Fibroblast of lung (primary cell): ENCODE data around the gene WNT7B. TPM values are rescaled to one million over a fixed set of nuclear protein-coding genes. Genes with fewer than 3 reads are reported as not detected.

ENCODE experiments used
- DNase-seq, 2 donors: peaks; one replicate each; pipeline versions ENCODE4 v3.0.0 to v3.0.0-alpha.2; 2010; ENCODE audit warnings: low read depth in 2 of 2
- H2AFZ ChIP-seq: 2 replicates; pipeline ENCODE4 v1.5.1; 2012; ENCODE audit warnings: low read length, control low read depth, inconsistent platforms
- H3K27ac ChIP-seq: 2 replicates; pipeline ENCODE4 v1.5.1; 2011; ENCODE audit warnings: low read length, control low read depth; ENCODE audit not compliant: insufficient read depth
- H3K27me3 ChIP-seq: 2 replicates; pipeline ENCODE4 v1.5.1; 2011; ENCODE audit warnings: mild to moderate bottlenecking, low read length; ENCODE audit not compliant: control insufficient read depth, insufficient read depth
- H3K36me3 ChIP-seq: 2 replicates; pipeline ENCODE4 v1.5.1; 2011; ENCODE audit warnings: low read length; ENCODE audit not compliant: control insufficient read depth, insufficient read depth
- H3K4me1 ChIP-seq: 2 replicates; pipeline ENCODE4 v1.5.1; 2011; ENCODE audit warnings: low read length; ENCODE audit not compliant: control insufficient read depth, insufficient read depth; ENCODE audit errors: extremely low read depth
- H3K4me2 ChIP-seq: 2 replicates; pipeline ENCODE4 v1.5.1; 2011; ENCODE audit warnings: low read length, control low read depth; ENCODE audit not compliant: insufficient read depth; ENCODE audit errors: extremely low read depth
- H3K4me3 ChIP-seq, 4 experiments: fragments of 200-600 bp in 1 of 4; sonication (generic) in 1 of 4; replicated peaks in 1 of 4; 2 replicates each; pipeline ENCODE4 v1.5.1; 2011 to 2016; ENCODE audit warnings: low read length in 4 of 4, low read depth in 3 of 4, mild to moderate bottlenecking in 3 of 4, control low read depth in 2 of 4, inconsistent platforms in 1 of 4, mixed read lengths in 1 of 4; ENCODE audit not compliant: insufficient read depth in 1 of 4; ENCODE audit errors: control extremely low read depth in 1 of 4
- H3K79me2 ChIP-seq: 2 replicates; pipeline ENCODE4 v1.5.1; 2012; ENCODE audit warnings: mild to moderate bottlenecking, low read length, inconsistent platforms; ENCODE audit not compliant: control insufficient read depth, insufficient read depth
- H3K9ac ChIP-seq: 2 replicates; pipeline ENCODE4 v1.5.1; 2011; ENCODE audit warnings: mild to moderate bottlenecking, low read length, control low read depth; ENCODE audit not compliant: insufficient read depth
- H3K9me3 ChIP-seq: 2 replicates; pipeline ENCODE4 v1.5.1; 2012; ENCODE audit warnings: low read depth, low read length; ENCODE audit not compliant: control insufficient read depth, insufficient read depth
- H4K20me1 ChIP-seq: 2 replicates; pipeline ENCODE4 v1.5.1; 2011; ENCODE audit warnings: low read length; ENCODE audit not compliant: control insufficient read depth, insufficient read depth; ENCODE audit errors: extremely low read depth
- CTCF ChIP-seq, 2 donors: IDR thresholded peaks in 1 of 2; conservative IDR thresholded peaks in 1 of 2; 1 replicate in 1 of 2; 2 replicates in 1 of 2; pipeline ENCODE4 v1.5.1; 2011 to 2012; ENCODE audit warnings: low read length in 2 of 2, control low read depth in 1 of 2, inconsistent platforms in 1 of 2, low read depth in 1 of 2, mild to moderate bottlenecking in 1 of 2
- EZH2 ChIP-seq: IDR thresholded peaks from 2 replicates; pipeline ENCODE4 v1.5.1; 2012; ENCODE audit warnings: low read length, control low read depth, mild to moderate bottlenecking; ENCODE audit errors: missing control alignments
- polyA plus RNA-seq, 2 donors: library from polyadenylated mRNA; depleted of rRNA in 1 of 2; stranded (reverse) in 1 of 2; unstranded in 1 of 2; fragments of >200 nt; gene quantifications; 2 replicates each; pipeline ENCODE4 v1.2.1, GENCODE V29; 2011 to 2012; ENCODE audit warnings: missing spikeins in 1 of 2
- total RNA-seq: library from RNA; depleted of rRNA; stranded (reverse); fragments of >200 nt; gene quantifications from 2 replicates; pipeline ENCODE4 v1.2.1, GENCODE V29; 2014

The WNT7B gene
- total and polyA plus RNA-seq, 2 donors (not counting 1 experiment from before 2014, with no cell fraction given): 0.17 TPM; not detected in 1

- no peak for TF ChIP-seq EZH2
- no peak for TF ChIP-seq CTCF (conservative IDR thresholded peaks at IDR 0.05 in 1 of 2, IDR thresholded peaks at IDR 0.05 in 1 of 2; ENCODE audit: low read depth in 1 of 2, low read length in 2 of 2)
- no peaks in the 10 kb centered on the region for H3K79me2 ChIP-seq
- no peaks in the 10 kb centered on the region for H3K9me3 ChIP-seq
- H3K9ac ChIP-seq: no peak overlapping the region
- peaks cover 4% of the 10 kb centered on the region for H3K4me1 ChIP-seq
- H3K36me3 ChIP-seq: no peaks in the 10 kb centered on the region
- H3K4me2 ChIP-seq: no peak overlapping the region
- H4K20me1 ChIP-seq: peaks cover 2% of the 10 kb centered on the region
- H3K27me3 ChIP-seq: no peaks in the 10 kb centered on the region
- no peak overlapping the region for H2AFZ ChIP-seq
- DNase-seq: no peak
- H3K27ac ChIP-seq: no peak overlapping the region
- no peak overlapping the region for H3K4me3 ChIP-seq
These were observed 85.4 kb downstream of the WNT7B start for GRCh38 chr22:45891471-45891995.

GRCh38 chr22:45891021-45891421 is 85.9 kb downstream of the WNT7B start:
- no peaks in the 10 kb centered on the region for H3K27me3 ChIP-seq
- H2AFZ ChIP-seq: no peak overlapping the region
- no peak for TF ChIP-seq CTCF (conservative IDR thresholded peaks at IDR 0.05 in 1 of 2, IDR thresholded peaks at IDR 0.05 in 1 of 2; ENCODE audit: low read depth in 1 of 2, low read length in 2 of 2)
- no peak for TF ChIP-seq EZH2
- H3K36me3 ChIP-seq: no peaks in the 10 kb centered on the region
- H3K9ac ChIP-seq: no peak overlapping the region
- H3K27ac ChIP-seq: no peak overlapping the region
- H3K4me3 ChIP-seq: no peak overlapping the region
- DNase-seq: no peak
- no peaks in the 10 kb centered on the region for H3K9me3 ChIP-seq
- peaks cover 4% of the 10 kb centered on the region for H3K4me1 ChIP-seq
- H4K20me1 ChIP-seq: peaks cover 2% of the 10 kb centered on the region
- no peaks in the 10 kb centered on the region for H3K79me2 ChIP-seq
- H3K4me2 ChIP-seq: no peak overlapping the region

GRCh38 chr22:45890351-45890635 is 86.7 kb downstream of the WNT7B start:
- H3K4me3 ChIP-seq: no peak overlapping the region
- no peak overlapping the region for H3K9ac ChIP-seq
- no peak overlapping the region for H3K4me2 ChIP-seq
- H3K9me3 ChIP-seq: no peaks in the 10 kb centered on the region
- TF ChIP-seq EZH2: no peak
- no peak for TF ChIP-seq CTCF (conservative IDR thresholded peaks at IDR 0.05 in 1 of 2, IDR thresholded peaks at IDR 0.05 in 1 of 2; ENCODE audit: low read depth in 1 of 2, low read length in 2 of 2)
- no peaks in the 10 kb centered on the region for H3K79me2 ChIP-seq
- H3K36me3 ChIP-seq: no peaks in the 10 kb centered on the region
- no peak overlapping the region for H2AFZ ChIP-seq
- H3K4me1 ChIP-seq: peaks cover 4% of the 10 kb centered on the region
- peaks cover 2% of the 10 kb centered on the region for H4K20me1 ChIP-seq
- H3K27ac ChIP-seq: no peak overlapping the region
- DNase-seq: no peak
- no peaks in the 10 kb centered on the region for H3K27me3 ChIP-seq
